SW 1271 (cell line): ENCODE results near the gene COQ4.
"Not testable (repeated sequence)": the region's sequence is repeated elsewhere in the genome, so short reads cannot be mapped to it uniquely, and the experiment has no call there.

Experiments
- DNase-seq, 2 experiments: peaks; one replicate each; lab custom pipeline; 2025; lab: John Stamatoyannopoulos, UW

COQ4 gene

GRCh38 chr9:128322404-128323211, at the start of gene COQ4, which contains the start of gene TRUB2:
COQ4 (plus strand) TSS chr9:128322839; CDS start chr9:128322859, 20 bp downstream.
TRUB2 (minus strand) TSS chr9:128322447; CDS start chr9:128322408, 39 bp downstream.
- peak; percentile 89 to 96 for DNase-seq

GRCh38 chr9:128274245-128274644, 48.4 kb upstream of the COQ4 start:
- DNase-seq = no peak

- DNase-seq = peak in 1 of 2 experiments; percentile 36
Observed at GRCh38 chr9:128275198-128276007, 47.2 kb upstream of the COQ4 start, which contains the start of gene GOLGA2. GOLGA2 (minus strand) TSS chr9:128276007; CDS start chr9:128275976, 31 bp downstream.

- peak; percentile 92 to 98 for DNase-seq
Observed at GRCh38 chr9:128276008-128276573, 46.5 kb upstream of the COQ4 start, which contains the start of gene SWI5. SWI5 (plus strand) TSS chr9:128276276.

GRCh38 chr9:128276574-128277270, 45.9 kb upstream of the COQ4 start:
- DNase-seq = peak in 1 of 2 experiments; percentile 32

- not testable (repeated sequence) for DNase-seq
Observed at GRCh38 chr9:128279088-128280073, 43.3 kb upstream of the COQ4 start.

GRCh38 chr9:128280084-128280622, 42.5 kb upstream of the COQ4 start:
- no peak for DNase-seq

GRCh38 chr9:128282500-128282899, 40.1 kb upstream of the COQ4 start:
- DNase-seq = no peak

- DNase-seq = no peak
Observed at GRCh38 chr9:128285033-128285784, 37.4 kb upstream of the COQ4 start.

GRCh38 chr9:128286440-128286839, 36.2 kb upstream of the COQ4 start:
- DNase-seq = no peak

- DNase-seq = no peak
Observed at GRCh38 chr9:128288273-128289004, 34.2 kb upstream of the COQ4 start.

GRCh38 chr9:128292009-128292408, 30.6 kb upstream of the COQ4 start:
- no peak for DNase-seq

GRCh38 chr9:128293091-128293490, 29.5 kb upstream of the COQ4 start:
- no peak for DNase-seq

- no peak for DNase-seq
Observed at GRCh38 chr9:128294142-128294541, 28.5 kb upstream of the COQ4 start.

GRCh38 chr9:128296340-128297220, 26.1 kb upstream of the COQ4 start:
- DNase-seq = no peak

- DNase-seq = no peak
Observed at GRCh38 chr9:128297221-128297773, 25.3 kb upstream of the COQ4 start.
